Measurements from ENCODE around the gene PTPRK. TPM values are rescaled to one million over a fixed set of nuclear protein-coding genes. Genes with fewer than 3 reads are reported as not detected.

PTPRK gene
- total RNA-seq, 4 donors from 2014 or later = 26.7 to 47.5 (median 41.4) TPM

GRCh38 chr6:128465368-128466343 is 54.7 kb downstream of the PTPRK start:
- WGBS, 2 donors = 88 to 90% methylated on average over 2 of the region's 2 CpGs
- no peak overlapping the region for H3K4me3 ChIP-seq (ENCODE audit: low read depth, poor library complexity, severe bottlenecking)
- TF ChIP-seq POLR2A (IDR thresholded peaks at IDR 0.05) (no peak), CTCF (IDR thresholded peaks at IDR 0.05) (no peak)
- intact Hi-C loops (cut with DNase I; ENCODE audit: low total_unique reads) = no loop called here
- DNase-seq (ENCODE audit: low spot score in 2 of 2) = no peak

GRCh38 chr6:128464790-128465189 is 55.6 kb downstream of the PTPRK start:
- intact Hi-C loops (cut with DNase I; ENCODE audit: low total_unique reads) = no loop called here
- no peak overlapping the region for H3K4me3 ChIP-seq (ENCODE audit: low read depth, poor library complexity, severe bottlenecking)
- 57 to 60% methylated on average over 3 of the region's 3 CpGs for WGBS, 2 donors
- DNase-seq (ENCODE audit: low spot score in 2 of 2) = no peak
- TF ChIP-seq POLR2A (IDR thresholded peaks at IDR 0.05) (no peak), CTCF (IDR thresholded peaks at IDR 0.05) (no peak)

- intact Hi-C loops (cut with DNase I; ENCODE audit: low total_unique reads) = no loop called here
- no peak overlapping the region for H3K4me3 ChIP-seq (ENCODE audit: low read depth, poor library complexity, severe bottlenecking)
- no peak for DNase-seq (ENCODE audit: low spot score in 2 of 2)
- WGBS, 2 donors = 52 to 59% methylated on average over 7 of the region's 7 CpGs
- TF ChIP-seq POLR2A (IDR thresholded peaks at IDR 0.05) (no peak), CTCF (IDR thresholded peaks at IDR 0.05) (no peak)
Measured at GRCh38 chr6:128463942-128464341, 56.5 kb downstream of the PTPRK start.

GRCh38 chr6:128461501-128461900 is 58.9 kb downstream of the PTPRK start:
- no peak for DNase-seq (ENCODE audit: low spot score in 2 of 2)
- TF ChIP-seq POLR2A (IDR thresholded peaks at IDR 0.05) = no peak
- TF ChIP-seq CTCF (IDR thresholded peaks at IDR 0.05) = no peak
- intact Hi-C loops (cut with DNase I; ENCODE audit: low total_unique reads) = no loop called here
- no peak overlapping the region for H3K4me3 ChIP-seq (ENCODE audit: low read depth, poor library complexity, severe bottlenecking)
- WGBS, 2 donors = 85 to 86% methylated on average over 3 of the region's 3 CpGs

GRCh38 chr6:128456510-128457230 is 63.7 kb downstream of the PTPRK start:
- TF ChIP-seq CTCF (IDR thresholded peaks at IDR 0.05) = no peak
- TF ChIP-seq POLR2A (IDR thresholded peaks at IDR 0.05) = no peak
- H3K4me3 ChIP-seq (ENCODE audit: low read depth, poor library complexity, severe bottlenecking) = no peak overlapping the region
- 94 to 96% methylated on average over 2 of the region's 2 CpGs for WGBS, 2 donors
- intact Hi-C loops (cut with DNase I; ENCODE audit: low total_unique reads) = no loop called here
- no peak for DNase-seq (ENCODE audit: low spot score in 2 of 2)

Data from lower leg skin (tissue), 4 donors.